HEK293 (cell line): Measurements from ENCODE around the gene PDE9A.
A peak's percentile ranks its signal among the peaks of the same experiment; 100 is the strongest.

Experiments used
- CTCF ChIA-PET: fragments of 350-600 bp; formaldehyde crosslinking; extraction: SDS; loops from one replicate; lab custom pipeline; 2021; ENCODE audit warnings: antibody characterized with exemption; lab: Yijun Ruan, JAX
- POLR2A ChIA-PET: fragments of 300-600 bp; formaldehyde crosslinking; extraction: SDS; loops from one replicate; lab custom pipeline; 2020; ENCODE audit warnings: antibody characterized with exemption, inconsistent platforms; lab: Yijun Ruan, JAX
- H3K27ac ChIP-seq: fragments of 200-500 bp; sonication (Bioruptor generic); 2 replicates; pipeline ENCODE4 v1.5.1; 2014; ENCODE audit warnings: low read depth, low read length, control low read depth, inconsistent platforms; ENCODE audit errors: extremely low read depth
- H3K36me3 ChIP-seq, 2 experiments: fragments of 200-500 bp in 1 of 2; sonication (Bioruptor generic) in 1 of 2; 1 replicate in 1 of 2; 2 replicates in 1 of 2; pipeline ENCODE4 v1.5.1; 2014 to 2017; ENCODE audit warnings: inconsistent platforms in 2 of 2, low read length in 2 of 2; ENCODE audit not compliant: control insufficient read depth in 2 of 2, insufficient read depth in 1 of 2
- H3K4me1 ChIP-seq: fragments of 200-500 bp; sonication (Bioruptor generic); 2 replicates; pipeline ENCODE4 v1.5.1; 2014; ENCODE audit warnings: mild to moderate bottlenecking, low read length, inconsistent platforms; ENCODE audit not compliant: control insufficient read depth, insufficient read depth
- H3K4me3 ChIP-seq: 2 replicates; pipeline ENCODE4 v1.5.1; 2011; ENCODE audit warnings: low read depth, mild to moderate bottlenecking, control low read depth, low read length, moderate library complexity
- H3K9me3 ChIP-seq: fragments of 200-500 bp; sonication (Bioruptor generic); 2 replicates; pipeline ENCODE4 v1.5.1; 2014; ENCODE audit warnings: low read depth, low read length, inconsistent platforms; ENCODE audit not compliant: control insufficient read depth, insufficient read depth
- ATF2 ChIP-seq: fragments of 450-650 bp; formaldehyde crosslinking; IDR thresholded peaks from 2 replicates; pipeline ENCODE4 v1.5.1; 2016; ENCODE audit warnings: missing biosample characterization, missing genetic modification characterization, low read depth
- GLI4 ChIP-seq: fragments of 450-650 bp; formaldehyde crosslinking; IDR thresholded peaks from 2 replicates; pipeline ENCODE4 v1.5.1; 2016; ENCODE audit warnings: missing biosample characterization, missing genetic modification characterization
- GLIS1 ChIP-seq: fragments of 450-650 bp; formaldehyde crosslinking; IDR thresholded peaks from 2 replicates; pipeline ENCODE4 v1.5.1; 2016; ENCODE audit warnings: missing biosample characterization, missing genetic modification characterization
- KLF10 ChIP-seq: fragments of 450-650 bp; IDR thresholded peaks from 2 replicates; pipeline ENCODE4 v1.5.1; 2018; ENCODE audit warnings: missing biosample characterization, mild to moderate bottlenecking, missing genetic modification characterization
- KLF16 ChIP-seq: fragments of 450-650 bp; formaldehyde crosslinking; IDR thresholded peaks from 2 replicates; pipeline ENCODE4 v1.5.1; 2017; ENCODE audit warnings: missing biosample characterization, missing genetic modification characterization
- MYNN ChIP-seq: fragments of 450-650 bp; formaldehyde crosslinking; IDR thresholded peaks from 2 replicates; pipeline ENCODE4 v1.5.1; 2016; ENCODE audit warnings: missing biosample characterization, missing genetic modification characterization, borderline replicate concordance
- PRDM10 ChIP-seq: fragments of 450-650 bp; formaldehyde crosslinking; IDR thresholded peaks from 2 replicates; pipeline ENCODE4 v1.5.1; 2016; ENCODE audit warnings: missing biosample characterization, missing genetic modification characterization
- REPIN1 ChIP-seq: fragments of 450-650 bp; formaldehyde crosslinking; IDR thresholded peaks from 2 replicates; pipeline ENCODE4 v1.5.1; 2017; ENCODE audit warnings: missing biosample characterization, missing genetic modification characterization, low read depth
- SALL2 ChIP-seq: fragments of 450-650 bp; formaldehyde crosslinking; IDR thresholded peaks from 2 replicates; pipeline ENCODE4 v1.5.0; 2017; ENCODE audit warnings: missing biosample characterization, mild to moderate bottlenecking, missing genetic modification characterization, borderline replicate concordance
- SP3 ChIP-seq: fragments of 450-650 bp; formaldehyde crosslinking; IDR thresholded peaks from 2 replicates; pipeline ENCODE4 v1.5.1; 2016; ENCODE audit warnings: missing biosample characterization, missing genetic modification characterization
- ZFHX2 ChIP-seq: fragments of 450-650 bp; formaldehyde crosslinking; conservative IDR thresholded peaks from 2 replicates; pipeline ENCODE4 v1.5.1; 2016; ENCODE audit warnings: missing biosample characterization, missing genetic modification characterization
- ZFP41 ChIP-seq: fragments of 450-650 bp; formaldehyde crosslinking; IDR thresholded peaks from 2 replicates; pipeline ENCODE4 v1.5.1; 2016; ENCODE audit warnings: missing biosample characterization, missing genetic modification characterization, borderline replicate concordance
- ZNF114 ChIP-seq: fragments of 450-650 bp; formaldehyde crosslinking; IDR thresholded peaks from 2 replicates; pipeline ENCODE4 v1.5.0; 2017; ENCODE audit warnings: missing biosample characterization, missing genetic modification characterization
- ZNF174 ChIP-seq: fragments of 450-650 bp; formaldehyde crosslinking; IDR thresholded peaks from 2 replicates; pipeline ENCODE4 v1.5.0; 2017; ENCODE audit warnings: missing biosample characterization, mild to moderate bottlenecking, missing genetic modification characterization
- ZNF202 ChIP-seq: fragments of 450-650 bp; formaldehyde crosslinking; IDR thresholded peaks from 2 replicates; pipeline ENCODE4 v1.5.1; 2016; ENCODE audit warnings: missing biosample characterization, missing genetic modification characterization, borderline replicate concordance
- ZNF223 ChIP-seq: fragments of 450-650 bp; formaldehyde crosslinking; IDR thresholded peaks from 2 replicates; pipeline ENCODE4 v1.5.1; 2016; ENCODE audit warnings: missing biosample characterization, missing genetic modification characterization
- ZNF274 ChIP-seq, 2 experiments: fragments of 200-500 bp in 1 of 2; fragments of 450-650 bp in 1 of 2; sonication (Bioruptor generic) in 1 of 2; formaldehyde crosslinking in 1 of 2; IDR thresholded peaks; 2 replicates each; pipeline versions ENCODE4 v1.5.1 to v1.6.1; 2014 to 2016; ENCODE audit warnings: borderline replicate concordance in 1 of 2, inconsistent platforms in 1 of 2, low read length in 1 of 2, missing biosample characterization in 1 of 2, missing genetic modification characterization in 1 of 2
- ZNF473 ChIP-seq: fragments of 450-650 bp; formaldehyde crosslinking; IDR thresholded peaks from 2 replicates; pipeline ENCODE4 v1.5.1; 2017; ENCODE audit warnings: missing biosample characterization, missing genetic modification characterization
- ZNF48 ChIP-seq: fragments of 450-650 bp; formaldehyde crosslinking; IDR thresholded peaks from 2 replicates; pipeline ENCODE4 v1.5.1; 2016; ENCODE audit warnings: missing biosample characterization, missing genetic modification characterization
- ZNF626 ChIP-seq: fragments of 450-650 bp; sonication (Bioruptor Pico); formaldehyde crosslinking; IDR thresholded peaks from 2 replicates; pipeline ENCODE4 v1.5.1; 2018; ENCODE audit warnings: missing biosample characterization, missing genetic modification characterization, inconsistent platforms
- ZNF76 ChIP-seq: fragments of 450-650 bp; formaldehyde crosslinking; IDR thresholded peaks from 2 replicates; pipeline ENCODE4; 2016; ENCODE audit warnings: low read depth, missing biosample characterization, missing genetic modification characterization, borderline replicate concordance
- ZNF791 ChIP-seq: fragments of 450-650 bp; formaldehyde crosslinking; IDR thresholded peaks from 2 replicates; pipeline ENCODE4 v1.5.1; 2016; ENCODE audit warnings: missing biosample characterization, missing genetic modification characterization
- ZSCAN4 ChIP-seq: fragments of 450-650 bp; formaldehyde crosslinking; IDR thresholded peaks from 2 replicates; pipeline ENCODE4 v1.5.1; 2017; ENCODE audit warnings: missing biosample characterization, missing genetic modification characterization
- TF ChIP-seq, protein P1 (sequence below): fragments of 450-650 bp; formaldehyde crosslinking; conservative IDR thresholded peaks from 2 replicates; pipeline ENCODE4 v1.5.1; 2016; ENCODE audit warnings: low read depth, missing biosample characterization, missing genetic modification characterization

Gene PDE9A

GRCh38 chr21:42637267-42638041 is 16.0 kb upstream of the PDE9A start (continued):
- TF ChIP-seq, protein P1, sequence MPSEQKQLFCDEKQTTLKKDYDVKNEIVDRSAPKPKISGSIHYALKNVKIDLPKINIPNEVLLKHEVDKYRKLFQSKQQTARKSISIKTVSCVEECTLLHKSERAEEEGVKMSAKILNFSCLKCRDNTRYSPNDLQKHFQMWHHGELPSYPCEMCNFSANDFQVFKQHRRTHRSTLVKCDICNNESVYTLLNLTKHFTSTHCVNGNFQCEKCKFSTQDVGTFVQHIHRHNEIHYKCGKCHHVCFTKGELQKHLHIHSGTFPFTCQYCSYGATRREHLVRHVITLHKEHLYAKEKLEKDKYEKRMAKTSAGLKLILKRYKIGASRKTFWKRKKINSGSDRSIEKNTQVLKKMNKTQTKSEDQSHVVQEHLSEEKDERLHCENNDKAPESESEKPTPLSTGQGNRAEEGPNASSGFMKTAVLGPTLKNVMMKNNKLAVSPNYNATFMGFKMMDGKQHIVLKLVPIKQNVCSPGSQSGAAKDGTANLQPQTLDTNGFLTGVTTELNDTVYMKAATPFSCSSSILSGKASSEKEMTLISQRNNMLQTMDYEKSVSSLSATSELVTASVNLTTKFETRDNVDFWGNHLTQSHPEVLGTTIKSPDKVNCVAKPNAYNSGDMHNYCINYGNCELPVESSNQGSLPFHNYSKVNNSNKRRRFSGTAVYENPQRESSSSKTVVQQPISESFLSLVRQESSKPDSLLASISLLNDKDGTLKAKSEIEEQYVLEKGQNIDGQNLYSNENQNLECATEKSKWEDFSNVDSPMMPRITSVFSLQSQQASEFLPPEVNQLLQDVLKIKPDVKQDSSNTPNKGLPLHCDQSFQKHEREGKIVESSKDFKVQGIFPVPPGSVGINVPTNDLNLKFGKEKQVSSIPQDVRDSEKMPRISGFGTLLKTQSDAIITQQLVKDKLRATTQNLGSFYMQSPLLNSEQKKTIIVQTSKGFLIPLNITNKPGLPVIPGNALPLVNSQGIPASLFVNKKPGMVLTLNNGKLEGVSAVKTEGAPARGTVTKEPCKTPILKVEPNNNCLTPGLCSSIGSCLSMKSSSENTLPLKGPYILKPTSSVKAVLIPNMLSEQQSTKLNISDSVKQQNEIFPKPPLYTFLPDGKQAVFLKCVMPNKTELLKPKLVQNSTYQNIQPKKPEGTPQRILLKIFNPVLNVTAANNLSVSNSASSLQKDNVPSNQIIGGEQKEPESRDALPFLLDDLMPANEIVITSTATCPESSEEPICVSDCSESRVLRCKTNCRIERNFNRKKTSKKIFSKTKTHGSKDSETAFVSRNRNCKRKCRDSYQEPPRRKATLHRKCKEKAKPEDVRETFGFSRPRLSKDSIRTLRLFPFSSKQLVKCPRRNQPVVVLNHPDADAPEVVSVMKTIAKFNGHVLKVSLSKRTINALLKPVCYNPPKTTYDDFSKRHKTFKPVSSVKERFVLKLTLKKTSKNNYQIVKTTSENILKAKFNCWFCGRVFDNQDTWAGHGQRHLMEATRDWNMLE (tag by site-specific recombination): no peak
- TF ChIP-seq MYNN (tag by site-specific recombination): no peak
- no peak for TF ChIP-seq ZNF76 (tag by site-specific recombination)
- TF ChIP-seq ZNF114 (tag by site-specific recombination): no peak
- no peak for TF ChIP-seq ZNF223 (tag by site-specific recombination)
- no peak for TF ChIP-seq GLI4
- TF ChIP-seq ZNF48: peak; percentile 54; the same call in 1 of the 2 replicates
- no peak for TF ChIP-seq ZFHX2
- TF ChIP-seq ZNF274 (IDR thresholded peaks at IDR 0.05; ENCODE audit: low read length): no peak
- TF ChIP-seq ZNF274 (tag by site-specific recombination; IDR thresholded peaks at IDR 0.05; ENCODE audit: borderline replicate concordance): no peak
- no peak for TF ChIP-seq ZNF791 (tag by site-specific recombination)
- TF ChIP-seq SALL2 (tag by site-specific recombination): no peak
- peak; percentile 99 for TF ChIP-seq ZSCAN4 (tag by site-specific recombination)
- TF ChIP-seq REPIN1 (tag by site-specific recombination): no peak
- no peak for TF ChIP-seq ZNF473
- TF ChIP-seq KLF16 (tag by site-specific recombination): no peak
- TF ChIP-seq ZNF174 (tag by site-specific recombination): no peak
- TF ChIP-seq GLIS1 (tag by site-specific recombination): no peak

GRCh38 chr21:42638266-42638863 is 15.1 kb upstream of the PDE9A start:
- POLR2A ChIA-PET: no interaction called here
- no peaks in the 10 kb centered on the region for H3K4me1 ChIP-seq
- no peak overlapping the region for H3K27ac ChIP-seq
- TF ChIP-seq ZNF626 (tag by site-specific recombination): no peak
- no peak for TF ChIP-seq KLF10 (tag by site-specific recombination)
- no peak for TF ChIP-seq ZNF202 (tag by site-specific recombination)
- no peak for TF ChIP-seq ATF2 (tag by site-specific recombination)
- no peak for TF ChIP-seq ZFP41 (tag by site-specific recombination)
- no peak for TF ChIP-seq SP3
- no peak for TF ChIP-seq PRDM10 (tag by site-specific recombination)
- H3K36me3 ChIP-seq: no peaks in the 10 kb centered on the region
- CTCF ChIA-PET: interaction anchor here (0.6 kb wide), 2 partner anchors 44 to 493 kb away, joined by 3 read pairs; no protein-coding TSS in a partner anchor
- no peak overlapping the region for H3K4me3 ChIP-seq
- no peaks in the 10 kb centered on the region for H3K9me3 ChIP-seq
